HEK293 (cell line): ENCODE measurements around the gene PSG3.
"Not testable (repeated sequence)": the region's sequence is repeated elsewhere in the genome, so short reads cannot be mapped to it uniquely, and the experiment has no call there.

Source experiments
- CTCF ChIP-seq: fragments of 450-650 bp; formaldehyde crosslinking; IDR thresholded peaks from 2 replicates; pipeline ENCODE4 v1.5.1; 2016; ENCODE audit warnings: missing biosample characterization, missing genetic modification characterization
- KLF8 ChIP-seq: fragments of 450-650 bp; formaldehyde crosslinking; IDR thresholded peaks from 2 replicates; pipeline ENCODE4 v1.5.1; 2016; ENCODE audit warnings: missing biosample characterization, missing genetic modification characterization
- REST ChIP-seq: fragments of 450-650 bp; formaldehyde crosslinking; IDR thresholded peaks from 2 replicates; pipeline ENCODE4 v1.5.1; 2016; ENCODE audit warnings: missing biosample characterization, missing genetic modification characterization
- ZNF114 ChIP-seq: fragments of 450-650 bp; formaldehyde crosslinking; IDR thresholded peaks from 2 replicates; pipeline ENCODE4 v1.5.0; 2017; ENCODE audit warnings: missing biosample characterization, missing genetic modification characterization
- ZNF202 ChIP-seq: fragments of 450-650 bp; formaldehyde crosslinking; IDR thresholded peaks from 2 replicates; pipeline ENCODE4 v1.5.1; 2016; ENCODE audit warnings: missing biosample characterization, missing genetic modification characterization, borderline replicate concordance
- ZNF704 ChIP-seq: fragments of 450-650 bp; formaldehyde crosslinking; IDR thresholded peaks from 2 replicates; pipeline ENCODE4 v1.5.1; 2016; ENCODE audit warnings: missing biosample characterization, missing genetic modification characterization
- ZSCAN30 ChIP-seq: fragments of 450-650 bp; IDR thresholded peaks from 2 replicates; pipeline ENCODE4 v1.5.1; 2018; ENCODE audit warnings: missing biosample characterization, mild to moderate bottlenecking, missing genetic modification characterization, moderate library complexity

GRCh38 chr19:42774510-42775158, 34.4 kb upstream of the PSG3 start:
- TF ChIP-seq CTCF; ZSCAN30 (tag by site-specific recombination); ZNF704 (tag by site-specific recombination); REST (tag by site-specific recombination); KLF8 (tag by site-specific recombination); ZNF114 (tag by site-specific recombination); ZNF202: not testable (repeated sequence)
